ENCODE measurements around the gene PRPF19. TPM values are rescaled to one million over a fixed set of nuclear protein-coding genes. Genes with fewer than 3 reads are reported as not detected.

PRPF19 gene
- total RNA-seq, 1 experiment from 2014 or later = 48.8 TPM

DNA sequence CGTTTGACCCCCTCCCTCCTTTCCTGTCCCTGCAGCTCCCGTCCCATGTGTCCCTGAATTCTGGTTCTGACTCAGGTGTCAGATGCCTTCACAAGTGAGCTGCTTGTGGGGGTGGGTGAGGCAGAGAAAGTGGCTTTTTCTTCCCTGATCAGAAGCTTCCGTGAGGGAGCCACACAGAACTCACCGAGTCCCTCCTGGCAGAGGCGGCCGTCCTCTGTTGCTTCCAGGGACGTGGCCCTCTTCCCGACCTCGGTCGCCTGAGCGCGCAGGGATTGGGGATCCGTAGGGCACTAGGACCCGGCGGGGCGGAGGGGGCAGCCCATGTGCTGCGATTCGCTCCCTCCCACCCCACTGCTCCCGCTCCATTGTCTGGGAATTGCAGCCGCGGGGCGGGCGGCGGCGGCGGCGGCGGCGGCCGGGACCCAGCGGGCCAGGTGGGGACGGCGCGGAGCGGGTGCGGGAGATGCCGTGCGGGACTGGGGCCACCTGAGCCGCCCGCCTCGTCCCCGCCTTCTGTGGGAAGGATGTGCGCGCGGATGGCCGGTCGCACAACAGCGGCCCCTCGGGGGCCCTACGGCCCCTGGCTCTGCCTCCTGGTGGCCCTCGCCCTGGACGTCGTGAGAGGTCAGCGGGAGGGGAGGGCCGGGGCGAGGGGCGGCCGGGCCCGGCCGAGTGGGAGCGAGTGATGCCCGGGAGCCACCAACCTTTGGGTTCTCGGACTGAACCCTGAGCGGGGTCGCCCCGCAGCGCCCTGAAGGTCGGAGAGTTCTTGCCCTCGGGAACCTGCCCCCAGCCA lies 17.9 kb upstream of the PRPF19 start, which contains the start of gene TMEM132A:
Gene TMEM132A (plus strand): TSS at position 351 of the 796 bp plus-strand sequence. CDS start 174 bp downstream, at position 525.
- peak; percentile 62 for DNase-seq (ENCODE audit: extremely low read depth, low read depth)

DNA sequence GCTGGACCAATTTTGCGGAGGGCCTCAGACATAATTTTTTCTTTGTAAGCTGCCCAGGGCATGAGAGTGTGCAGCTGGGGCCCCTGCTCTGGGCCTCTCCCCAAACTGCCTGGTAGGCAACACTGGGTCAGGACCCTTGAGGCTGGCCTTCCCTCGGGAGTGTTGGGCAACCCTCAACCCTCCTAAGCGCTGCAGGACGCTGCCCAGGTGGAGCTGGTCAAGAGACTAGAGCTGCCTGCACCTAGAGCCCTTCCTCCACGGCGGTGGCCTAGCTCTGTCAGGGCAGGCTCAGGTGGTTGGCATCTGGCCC lies 17.4 kb upstream of the PRPF19 start:
- no peak for DNase-seq (ENCODE audit: extremely low read depth, low read depth)

DNA sequence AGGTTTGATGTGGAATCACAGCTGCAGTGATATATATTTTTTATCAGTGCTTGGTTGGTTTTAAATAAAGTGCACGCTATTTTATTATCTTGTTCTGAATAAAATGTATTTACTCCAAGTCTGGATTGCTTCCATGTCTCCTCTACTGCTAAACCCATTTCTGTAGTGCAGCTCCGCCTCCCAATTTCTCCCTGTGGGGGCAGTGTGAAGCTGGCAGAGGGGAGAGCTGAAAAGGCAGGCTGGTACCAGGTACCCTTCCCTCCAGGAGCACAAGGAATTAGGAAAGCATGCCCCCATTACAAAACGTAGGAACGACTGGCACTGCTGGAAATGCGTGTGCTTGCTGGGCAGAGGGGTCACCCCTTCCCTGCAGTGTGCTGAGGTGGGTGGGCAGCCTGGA lies 16.9 kb upstream of the PRPF19 start:
- no peak for DNase-seq (ENCODE audit: extremely low read depth, low read depth)

GRCh38 chr11:60922906-60923305 lies 16.5 kb upstream of the PRPF19 start:
- DNase-seq (ENCODE audit: extremely low read depth, low read depth) = no peak

DNA sequence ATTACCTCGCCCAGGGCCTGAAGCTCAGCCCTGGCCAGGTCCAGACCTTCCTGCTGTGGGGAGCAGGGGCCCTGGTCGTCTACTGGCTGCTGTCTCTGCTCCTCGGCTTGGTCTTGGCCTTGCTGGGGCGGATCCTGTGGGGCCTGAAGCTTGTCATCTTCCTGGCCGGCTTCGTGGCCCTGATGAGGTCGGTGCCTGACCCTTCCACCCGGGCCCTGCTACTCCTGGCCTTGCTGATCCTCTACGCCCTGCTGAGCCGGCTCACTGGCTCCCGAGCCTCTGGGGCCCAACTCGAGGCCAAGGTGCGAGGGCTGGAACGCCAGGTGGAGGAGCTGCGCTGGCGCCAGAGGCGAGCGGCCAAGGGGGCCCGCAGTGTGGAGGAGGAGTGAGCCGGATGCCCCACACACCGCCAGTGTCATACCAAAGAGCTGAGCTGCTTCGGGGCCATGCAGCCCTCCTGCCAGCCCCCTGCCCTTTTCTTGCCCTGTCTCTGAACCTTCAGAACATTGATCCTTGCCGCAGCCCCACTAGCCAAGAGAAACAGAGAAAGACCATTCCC lies 15.5 kb upstream of the PRPF19 start:
- DNase-seq (ENCODE audit: extremely low read depth, low read depth) = no peak

DNA sequence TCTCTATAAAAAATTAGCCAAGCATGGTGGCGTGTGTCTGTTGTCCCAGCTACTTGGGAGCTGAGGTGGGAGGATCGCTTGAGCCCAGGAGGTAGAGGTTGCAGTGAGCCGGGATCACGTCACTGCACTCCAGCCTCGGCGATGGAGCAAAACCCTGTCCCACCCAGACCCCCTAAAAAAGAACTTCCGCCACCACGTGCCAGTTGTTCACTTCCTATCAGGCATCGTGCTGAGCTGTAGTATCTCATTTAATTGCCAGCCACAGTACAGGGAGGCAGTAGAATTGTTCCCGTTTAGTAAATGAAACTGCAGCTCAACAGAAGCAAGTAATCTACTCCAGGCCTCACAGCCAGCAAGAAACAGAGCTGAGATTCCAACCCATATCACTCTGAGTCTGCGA lies 14.9 kb upstream of the PRPF19 start:
- no peak for DNase-seq (ENCODE audit: extremely low read depth, low read depth)

DNA sequence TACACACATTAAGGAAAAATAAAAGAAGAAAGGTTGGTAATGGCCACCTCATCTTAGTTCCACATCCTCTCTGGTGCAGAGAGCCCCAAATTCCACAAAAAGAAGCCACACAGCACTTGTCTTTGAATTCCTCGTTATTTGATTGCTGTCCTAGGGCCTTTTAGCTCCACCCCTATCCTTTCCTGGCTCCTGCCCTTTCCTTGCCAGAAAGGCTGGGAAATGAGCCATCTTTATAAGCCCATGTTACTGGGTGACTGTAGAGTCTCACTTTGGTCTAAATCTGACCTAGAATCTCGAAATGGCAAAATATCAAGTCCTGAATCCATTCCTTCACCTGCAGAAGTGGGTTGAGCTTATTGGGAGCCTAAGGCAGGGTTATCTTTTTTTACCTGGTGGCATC lies 13.6 kb upstream of the PRPF19 start:
- no peak for DNase-seq (ENCODE audit: extremely low read depth, low read depth)

DNA sequence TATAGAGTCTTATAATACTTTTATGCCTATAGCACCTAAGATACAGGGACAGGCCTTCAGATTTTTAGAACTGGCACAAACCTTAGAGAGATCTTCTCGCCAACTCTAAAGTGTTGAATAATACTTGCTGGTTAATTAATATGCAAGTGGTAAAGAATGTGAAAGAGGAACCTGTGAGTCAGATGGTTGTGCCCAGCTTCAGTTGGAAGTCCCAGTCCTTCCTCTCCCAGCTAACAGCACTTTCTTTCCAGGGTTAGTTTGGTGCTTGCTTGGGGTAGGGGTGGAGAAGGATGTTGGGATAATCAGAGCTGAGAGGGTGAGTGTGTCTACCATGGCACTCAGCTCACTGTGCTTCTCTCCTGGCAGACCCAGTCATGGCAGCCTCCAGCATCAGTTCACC lies 12.9 kb upstream of the PRPF19 start:
- DNase-seq (ENCODE audit: extremely low read depth, low read depth) = no peak

GRCh38 chr11:60918939-60919265 lies 12.5 kb upstream of the PRPF19 start:
- no peak for DNase-seq (ENCODE audit: extremely low read depth, low read depth)

DNA sequence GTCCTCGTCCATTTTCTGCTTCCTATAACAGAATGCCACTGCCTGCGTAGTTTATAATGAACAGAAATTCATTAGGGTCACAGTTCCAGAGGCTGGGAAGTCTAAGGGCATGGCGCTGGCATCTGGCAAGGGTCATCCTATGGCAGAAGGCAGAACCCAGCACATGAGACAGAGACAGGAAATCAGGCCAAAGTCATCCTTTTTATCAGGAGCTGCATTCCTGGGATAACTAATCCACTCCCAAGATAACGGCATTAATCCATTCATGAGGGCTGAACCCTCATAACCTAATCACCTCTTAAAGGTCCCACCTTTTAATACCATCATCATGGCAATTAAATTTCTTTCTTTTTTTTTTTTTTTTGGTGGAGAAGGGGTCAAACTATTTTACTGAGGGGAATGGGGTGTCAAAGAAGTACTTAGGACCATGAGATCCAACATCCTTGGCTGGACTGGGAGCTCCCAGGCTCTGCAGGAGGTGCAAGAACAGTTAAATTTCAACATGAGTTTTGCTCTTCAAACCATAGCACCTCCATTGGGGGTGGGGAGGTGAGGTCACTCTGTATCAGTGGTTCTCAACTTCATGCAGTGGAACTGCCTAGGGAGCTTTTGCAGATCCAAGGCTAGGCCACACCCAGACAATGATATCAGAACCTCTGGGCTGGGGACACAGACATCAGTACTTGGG lies 12.0 kb upstream of the PRPF19 start:
- no peak for DNase-seq (ENCODE audit: extremely low read depth, low read depth)

DNA sequence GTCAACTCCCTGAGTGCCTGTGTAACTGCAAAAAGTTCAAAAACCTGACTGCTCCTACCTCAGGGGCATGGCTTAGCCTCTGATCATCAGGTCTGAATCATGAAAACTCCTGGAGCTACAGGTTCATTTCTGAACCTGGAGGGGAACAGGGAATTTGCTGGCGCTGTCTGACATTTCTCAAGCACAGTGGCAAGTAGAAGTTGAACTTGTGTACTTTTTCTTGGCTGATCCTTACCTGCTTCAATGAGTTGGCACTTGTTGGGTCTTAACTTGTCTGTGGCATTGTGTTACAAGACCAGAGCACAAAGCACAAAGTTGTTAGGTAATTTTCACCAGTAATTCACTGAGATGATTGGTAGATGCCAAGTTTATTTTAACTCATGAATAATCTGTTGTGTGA lies 10.9 kb upstream of the PRPF19 start:
- no peak for DNase-seq (ENCODE audit: extremely low read depth, low read depth)

GRCh38 chr11:60916669-60917206 lies 10.4 kb upstream of the PRPF19 start:
- DNase-seq (ENCODE audit: extremely low read depth, low read depth) = no peak

- DNase-seq (ENCODE audit: extremely low read depth, low read depth) = no peak
Measured at GRCh38 chr11:60915248-60915914, 9.0 kb upstream of the PRPF19 start.

DNA sequence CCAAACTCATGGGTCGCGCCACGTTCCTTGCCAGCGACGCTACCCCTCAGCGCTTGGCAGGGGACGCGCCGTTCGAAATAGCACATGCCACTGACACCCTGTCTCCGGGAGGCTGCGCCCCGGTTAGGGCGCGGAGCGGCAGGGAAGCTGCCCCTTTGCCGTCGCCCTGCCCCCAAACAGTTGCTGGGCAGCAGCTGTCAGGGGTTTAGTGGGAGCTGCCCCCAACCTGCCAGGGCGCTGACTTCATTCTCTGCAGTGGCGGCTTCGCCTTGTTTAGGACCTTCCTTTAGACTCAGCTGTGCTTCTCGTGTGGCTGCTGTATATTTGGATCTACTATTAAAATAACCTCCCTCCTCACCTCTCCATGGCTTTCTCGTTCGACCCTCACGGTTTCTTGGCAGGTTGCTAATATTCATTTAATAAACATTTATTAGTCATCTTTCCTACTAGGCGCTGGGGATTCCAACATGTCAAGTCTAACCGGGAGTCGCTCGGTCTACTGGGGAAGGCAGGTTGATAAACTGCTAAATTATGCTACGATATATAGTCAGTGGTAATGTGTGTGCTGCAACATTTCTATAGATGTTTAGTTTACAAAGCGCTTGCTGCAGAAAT lies 8.4 kb upstream of the PRPF19 start:
- no peak for DNase-seq (ENCODE audit: extremely low read depth, low read depth)

GRCh38 chr11:60913793-60914632 lies 7.6 kb upstream of the PRPF19 start, which contains the start of gene TMEM109:
Gene TMEM109, plus strand, starts transcription at chr11:60914158. Its CDS starts 5,536 bp downstream, at chr11:60919694.
- DNase-seq (ENCODE audit: extremely low read depth, low read depth) = peak; percentile 80

GRCh38 chr11:60912851-60913528 lies 6.6 kb upstream of the PRPF19 start:
- no peak for DNase-seq (ENCODE audit: extremely low read depth, low read depth)

GRCh38 chr11:60912223-60912850 lies 6.0 kb upstream of the PRPF19 start:
- DNase-seq (ENCODE audit: extremely low read depth, low read depth) = no peak

DNA sequence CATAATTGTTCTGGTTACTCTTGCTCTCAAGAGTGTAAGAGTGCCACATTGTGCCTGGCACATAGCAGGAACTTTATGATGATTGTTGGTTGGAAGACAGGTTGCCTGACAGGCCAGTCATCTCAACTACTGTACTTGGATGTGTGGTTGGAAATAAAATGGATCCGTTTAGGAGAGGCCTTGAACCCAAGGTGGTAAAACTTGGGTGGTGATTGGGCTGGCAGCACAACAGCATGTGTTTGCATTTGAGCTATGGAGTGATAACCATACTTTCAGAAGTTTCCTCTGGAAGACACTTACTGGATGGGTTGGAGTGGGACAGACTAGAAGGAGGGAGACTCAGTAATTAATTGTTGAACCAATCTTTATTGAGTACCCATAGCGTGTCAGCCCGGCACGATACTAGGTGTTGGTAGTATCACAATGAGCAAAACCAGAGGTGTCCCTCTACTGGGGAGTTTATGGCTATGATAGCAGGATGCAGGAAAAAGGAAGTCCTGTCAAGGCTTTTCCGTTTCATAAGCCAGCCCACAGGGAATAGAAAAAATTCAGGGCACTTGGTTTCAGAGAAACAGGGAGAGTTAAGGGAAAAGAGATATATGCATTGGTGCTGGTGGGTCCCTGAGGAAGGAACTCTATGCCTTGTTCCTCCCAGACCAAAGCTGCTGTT lies 4.5 kb upstream of the PRPF19 start:
- DNase-seq (ENCODE audit: extremely low read depth, low read depth) = no peak
